Hepatocyte (in vitro differentiated cells): ENCODE data around the gene PHF3. TPM values are rescaled to one million over a fixed set of nuclear protein-coding genes. Genes with fewer than 3 reads are reported as not detected.
A peak's percentile ranks its signal among the peaks of the same experiment; 100 is the strongest.

Source experiments
- DNase-seq: peaks from one replicate; pipeline ENCODE4 v3.0.0-alpha.2; 2016; ENCODE audit warnings: low spot score
- H2AFZ ChIP-seq: fragments of 200-600 bp; sonication (generic); 2 replicates; pipeline ENCODE4 v1.6.0; 2016; ENCODE audit warnings: antibody characterized with exemption, mild to moderate bottlenecking
- H3K27ac ChIP-seq: fragments of 200-600 bp; sonication (generic); 2 replicates; pipeline ENCODE4 v1.5.1; 2016; ENCODE audit warnings: mild to moderate bottlenecking
- H3K27me3 ChIP-seq: fragments of 200-600 bp; sonication (generic); 2 replicates; pipeline ENCODE4 v1.6.1; 2016
- H3K36me3 ChIP-seq: fragments of 200-600 bp; sonication (generic); replicated peaks from 2 replicates; pipeline ENCODE4 v1.5.1; 2016; ENCODE audit warnings: low read depth; ENCODE audit not compliant: insufficient read depth
- H3K4me1 ChIP-seq: fragments of 200-600 bp; sonication (generic); 2 replicates; pipeline ENCODE4 v1.5.1; 2016; ENCODE audit warnings: mild to moderate bottlenecking, moderate library complexity; ENCODE audit not compliant: insufficient read depth
- H3K4me2 ChIP-seq: fragments of 200-600 bp; sonication (generic); 2 replicates; pipeline ENCODE4 v1.6.0; 2016
- H3K4me3 ChIP-seq: fragments of 200-600 bp; sonication (generic); 2 replicates; pipeline ENCODE4 v1.5.1; 2016; ENCODE audit warnings: mild to moderate bottlenecking
- H3K79me2 ChIP-seq: fragments of 200-600 bp; sonication (generic); 2 replicates; pipeline ENCODE4 v1.6.0; 2017; ENCODE audit warnings: mild to moderate bottlenecking
- H3K9me2 ChIP-seq: fragments of 200-600 bp; sonication (generic); replicated peaks from 2 replicates; pipeline ENCODE4 v1.6.0; 2017; ENCODE audit warnings: mild to moderate bottlenecking; ENCODE audit not compliant: insufficient read depth
- H3K9me3 ChIP-seq: fragments of 200-600 bp; sonication (generic); 2 replicates; pipeline ENCODE4 v1.5.1; 2016; ENCODE audit warnings: low read depth, mild to moderate bottlenecking
- H4K20me1 ChIP-seq: fragments of 200-600 bp; sonication (generic); 2 replicates; pipeline ENCODE4 v1.6.0; 2016; ENCODE audit warnings: mild to moderate bottlenecking; ENCODE audit not compliant: insufficient read depth, poor library complexity, severe bottlenecking
- EZH2 ChIP-seq: fragments of 200-600 bp; sonication (generic); IDR thresholded peaks from 2 replicates; pipeline ENCODE4 v1.6.1; 2016; ENCODE audit warnings: antibody characterized with exemption, mild to moderate bottlenecking, borderline replicate concordance
- EZH2phosphoT487 ChIP-seq: fragments of 200-600 bp; sonication (generic); IDR thresholded peaks from one replicate; pipeline ENCODE4 v1.6.1; 2018; ENCODE audit warnings: antibody characterized with exemption, mild to moderate bottlenecking, low read depth, moderate library complexity; ENCODE audit not compliant: unreplicated experiment, severe bottlenecking
- WGBS: methylation state at CpG from one replicate; pipeline ENCODE4 v1.1.6; 2016; ENCODE audit warnings: low lambda C conversion rate; ENCODE audit errors: missing lambda C conversion rate; 5-methylcytosine and 5-hydroxymethylcytosine counted together
- polyA plus RNA-seq: library from polyadenylated mRNA; unstranded; fragments of >200 nt; fragmentation: Nextera tagmentation; extraction: Ambion mirVana; gene quantifications from 2 replicates; pipeline ENCODE4 v1.2.1, GENCODE V29; 2016
- total RNA-seq: library from RNA; depleted of rRNA; stranded (reverse); fragments of >200 nt; gene quantifications from 2 replicates; pipeline ENCODE4 v1.2.3, GENCODE V29; 2014
- TF ChIP-seq, protein P1 (sequence below): fragments of 200-600 bp; sonication (generic); IDR thresholded peaks from 2 replicates; pipeline ENCODE4 v1.5.1; 2016; ENCODE audit warnings: antibody characterized with exemption, mild to moderate bottlenecking; ENCODE audit not compliant: poor library complexity

PHF3 gene
- total and polyA plus RNA-seq, 2 experiments from 2014 or later, result 15.2 to 72.8 TPM

DNA sequence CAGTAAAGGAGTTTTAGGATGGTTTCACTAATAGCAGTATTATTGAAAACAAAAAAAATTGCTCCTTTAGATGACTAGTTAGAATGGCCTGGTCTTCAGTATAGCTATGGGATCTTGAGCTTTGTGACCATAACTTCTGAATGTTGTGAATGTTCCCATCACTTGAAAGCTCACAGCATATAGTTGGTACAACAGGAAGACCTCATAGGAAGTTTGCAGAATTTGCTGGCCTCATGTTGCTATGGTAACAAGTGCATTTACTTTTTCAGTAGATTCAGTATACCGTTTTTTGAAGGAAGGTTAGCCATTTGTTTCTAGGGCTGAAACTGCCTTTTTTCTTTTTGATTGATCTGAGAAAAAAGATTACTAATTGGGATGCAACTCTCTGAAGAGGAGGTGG, 8.3 kb downstream of the PHF3 start:
- H4K20me1 ChIP-seq, result peaks cover 100% of the 10 kb centered on the region
- peak; percentile 9 for DNase-seq

DNA sequence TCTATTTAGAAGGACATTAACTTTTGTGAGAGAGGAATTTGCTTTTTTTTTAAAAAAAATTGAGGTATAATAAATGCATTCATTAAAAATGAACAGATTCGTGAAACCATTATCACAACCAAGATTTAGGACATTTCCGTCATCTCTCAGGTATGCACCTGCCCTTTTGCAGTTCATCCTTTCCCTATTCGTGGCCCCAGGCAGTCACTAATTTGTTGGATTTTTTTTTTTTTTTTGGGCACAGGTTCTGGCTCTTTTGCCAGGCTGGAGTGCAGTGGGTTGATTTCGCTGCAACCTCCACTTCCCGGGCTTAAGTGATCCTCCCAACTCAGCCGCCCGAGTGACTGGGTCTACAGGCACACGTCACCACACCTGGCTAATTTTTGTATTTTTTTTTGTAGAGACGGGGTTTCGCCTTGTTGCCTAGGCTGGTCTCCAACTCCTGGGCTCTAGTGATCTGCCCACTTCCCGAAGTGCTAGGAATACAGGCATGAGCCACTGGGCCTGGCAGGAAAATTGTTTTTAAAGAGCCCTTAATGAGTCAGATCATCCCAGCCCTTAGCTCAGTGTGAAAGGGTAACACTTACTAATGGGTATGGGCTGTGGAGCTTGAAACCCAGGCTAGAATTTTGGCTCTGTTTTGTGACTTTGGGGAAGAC, 9.2 kb downstream of the PHF3 start:
- H3K9me3 ChIP-seq, result no peaks in the 10 kb centered on the region
- no peak overlapping the region for H2AFZ ChIP-seq
- no peak overlapping the region for H3K4me2 ChIP-seq
- H4K20me1 ChIP-seq, result peaks cover 99% of the 10 kb centered on the region
- 92% methylated on average over 11 of the region's 11 CpGs for WGBS
- H3K27me3 ChIP-seq, result no peaks in the 10 kb centered on the region
- H3K4me1 ChIP-seq, result peaks cover 7% of the 10 kb centered on the region
- no peak overlapping the region for H3K4me3 ChIP-seq
- peaks cover 100% of the 10 kb centered on the region for H3K79me2 ChIP-seq
- no peak for DNase-seq
- no peaks in the 10 kb centered on the region for H3K36me3 ChIP-seq
- H3K27ac ChIP-seq, result no peak overlapping the region
- no peaks in the 10 kb centered on the region for H3K9me2 ChIP-seq
- TF ChIP-seq, protein P1, sequence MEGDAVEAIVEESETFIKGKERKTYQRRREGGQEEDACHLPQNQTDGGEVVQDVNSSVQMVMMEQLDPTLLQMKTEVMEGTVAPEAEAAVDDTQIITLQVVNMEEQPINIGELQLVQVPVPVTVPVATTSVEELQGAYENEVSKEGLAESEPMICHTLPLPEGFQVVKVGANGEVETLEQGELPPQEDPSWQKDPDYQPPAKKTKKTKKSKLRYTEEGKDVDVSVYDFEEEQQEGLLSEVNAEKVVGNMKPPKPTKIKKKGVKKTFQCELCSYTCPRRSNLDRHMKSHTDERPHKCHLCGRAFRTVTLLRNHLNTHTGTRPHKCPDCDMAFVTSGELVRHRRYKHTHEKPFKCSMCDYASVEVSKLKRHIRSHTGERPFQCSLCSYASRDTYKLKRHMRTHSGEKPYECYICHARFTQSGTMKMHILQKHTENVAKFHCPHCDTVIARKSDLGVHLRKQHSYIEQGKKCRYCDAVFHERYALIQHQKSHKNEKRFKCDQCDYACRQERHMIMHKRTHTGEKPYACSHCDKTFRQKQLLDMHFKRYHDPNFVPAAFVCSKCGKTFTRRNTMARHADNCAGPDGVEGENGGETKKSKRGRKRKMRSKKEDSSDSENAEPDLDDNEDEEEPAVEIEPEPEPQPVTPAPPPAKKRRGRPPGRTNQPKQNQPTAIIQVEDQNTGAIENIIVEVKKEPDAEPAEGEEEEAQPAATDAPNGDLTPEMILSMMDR, result no peak
- no peak for TF ChIP-seq EZH2phosphoT487
- TF ChIP-seq EZH2, result no peak

More for the DNA sequence above, 8.3 kb downstream of the PHF3 start:
- Histone ChIP-seq H3K4me1 (peaks cover 14% of the 10 kb centered on the region), H3K4me2 (no peak overlapping the region), H3K27me3 (no peaks in the 10 kb centered on the region), H3K9me3 (no peaks in the 10 kb centered on the region), H3K4me3 (no peak overlapping the region), H3K79me2 (peaks cover 100% of the 10 kb centered on the region), H3K27ac (no peak overlapping the region), H3K9me2 (no peaks in the 10 kb centered on the region), H3K36me3 (no peaks in the 10 kb centered on the region), H2AFZ (no peak overlapping the region)
- TF ChIP-seq, protein P1, result no peak
- TF ChIP-seq EZH2phosphoT487 (no peak), EZH2 (no peak)
- WGBS, result 40% methylated on average over 1 of the region's 1 CpG

DNA sequence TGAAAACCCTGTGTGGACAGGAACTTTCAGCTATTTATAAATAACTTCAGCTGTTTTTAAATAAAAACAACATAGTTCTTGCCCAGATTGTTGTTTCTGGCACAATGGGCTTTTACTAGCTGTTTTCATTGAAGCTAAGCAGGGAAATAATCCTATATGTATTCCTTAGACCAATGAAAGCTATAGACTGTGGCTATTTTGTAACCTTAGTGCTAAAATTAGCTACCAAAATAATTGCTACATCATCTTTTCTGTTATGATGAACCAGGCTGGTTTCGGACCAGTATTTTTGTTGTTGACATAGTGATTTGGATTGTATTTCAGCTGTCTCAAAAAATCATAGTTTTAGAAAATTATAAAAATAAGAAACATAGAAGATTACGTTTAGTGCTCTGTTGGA, 13.7 kb downstream of the PHF3 start:
- 84% methylated on average over 2 of the region's 2 CpGs for WGBS
- Histone ChIP-seq H3K27ac (no peak overlapping the region), H3K9me2 (no peaks in the 10 kb centered on the region), H3K4me1 (no peaks in the 10 kb centered on the region), H3K9me3 (peaks cover 3% of the 10 kb centered on the region), H3K79me2 (peaks cover 100% of the 10 kb centered on the region), H3K27me3 (no peaks in the 10 kb centered on the region), H3K4me2 (no peak overlapping the region), H3K36me3 (no peaks in the 10 kb centered on the region), H3K4me3 (no peak overlapping the region), H4K20me1 (peaks cover 99% of the 10 kb centered on the region), H2AFZ (no peak overlapping the region)
- TF ChIP-seq EZH2 (no peak), EZH2phosphoT487 (no peak)
- TF ChIP-seq, protein P1, result no peak
- DNase-seq, result no peak
